Panc1 (cell line): ENCODE results near the gene GPR139. TPM values are rescaled to one million over a fixed set of nuclear protein-coding genes. Genes with fewer than 3 reads are reported as not detected.

Source experiments
- ATAC-seq: fragments of 200-7000 bp; cut with Tn5 transposase; 2 replicates; pipeline ENCODE4 v1.9.1; 2020; ENCODE audit warnings: mild to moderate bottlenecking, moderate library complexity
- BruUV-seq: library from RNA; stranded (reverse); fragments of 400-500 nt; replicated peaks from 2 replicates; lab custom pipeline; 2021; lab: Mats Ljungman, UMichigan
- CTCF ChIA-PET: fragments of 300-600 bp; sonication (Branson Sonifier 250); formaldehyde crosslinking; loops from one replicate; lab custom pipeline; 2022; ENCODE audit warnings: antibody characterized with exemption; lab: Charles Lee
- POLR2A ChIA-PET: fragments of 300-600 bp; sonication (Branson Sonifier 250); formaldehyde crosslinking; loops from one replicate; lab custom pipeline; 2022; ENCODE audit warnings: antibody characterized with exemption; lab: Charles Lee
- DNase-seq: peaks from one replicate; pipeline ENCODE4 v3.0.0-alpha.2; 2010; ENCODE audit warnings: low read depth, low spot score
- H3K27ac ChIP-seq: 2 replicates; pipeline ENCODE4 v1.5.1; 2011; ENCODE audit warnings: mild to moderate bottlenecking, low read length, inconsistent platforms
- H3K27me3 ChIP-seq: fragments of 200-500 bp; sonication (Bioruptor generic); 2 replicates; pipeline ENCODE4 v1.6.0; 2014; ENCODE audit warnings: low read length, inconsistent platforms; ENCODE audit not compliant: control insufficient read depth, insufficient read depth
- H3K36me3 ChIP-seq: fragments of 200-500 bp; sonication (Bioruptor generic); 2 replicates; pipeline ENCODE4 v1.5.1; 2014; ENCODE audit warnings: inconsistent platforms, mild to moderate bottlenecking, low read length, moderate library complexity; ENCODE audit not compliant: control insufficient read depth, insufficient read depth
- H3K4me1 ChIP-seq: 2 replicates; pipeline ENCODE4 v1.5.1; 2011; ENCODE audit warnings: inconsistent platforms, mild to moderate bottlenecking, low read length, moderate library complexity; ENCODE audit not compliant: control insufficient read depth, insufficient read depth
- H3K4me3 ChIP-seq, 2 experiments: 2 replicates each; pipeline ENCODE4 v1.5.1; 2011 to 2012; ENCODE audit warnings: low read depth in 2 of 2, low read length in 2 of 2, mild to moderate bottlenecking in 2 of 2, inconsistent platforms in 1 of 2, moderate library complexity in 1 of 2
- H3K9me3 ChIP-seq: fragments of 200-500 bp; sonication (Bioruptor generic); 2 replicates; pipeline ENCODE4 v1.5.1; 2014; ENCODE audit warnings: low read depth, mild to moderate bottlenecking, inconsistent platforms, low read length, moderate library complexity; ENCODE audit not compliant: control insufficient read depth, insufficient read depth
- POLR2AphosphoS5 ChIP-seq: IDR thresholded peaks from 2 replicates; pipeline ENCODE4 v1.6.1; 2012; ENCODE audit warnings: mild to moderate bottlenecking, low read depth, low read length, moderate library complexity
- SIN3A ChIP-seq: IDR thresholded peaks from 2 replicates; pipeline ENCODE4 v1.6.1; 2012; ENCODE audit warnings: low read depth, mild to moderate bottlenecking, low read length, moderate library complexity, borderline replicate concordance; ENCODE audit not compliant: insufficient read depth
- TCF7L2 ChIP-seq: IDR thresholded peaks from 2 replicates; pipeline ENCODE4 v1.6.1; 2011; ENCODE audit warnings: mild to moderate bottlenecking, low read depth, low read length, inconsistent platforms
- in situ Hi-C: cut with HindIII; loops from 2 replicates; pipeline ENCODE4 v1.10.0; 2016; ENCODE audit warnings: low sequenced_read_pairs, low pct_unique_long_range_greater_than_20kb
- intact Hi-C: fragments of 100-400 bp; cut with micrococcal nuclease; formaldehyde crosslinking; loops from one replicate; pipeline ENCODE4 v1.10.0; 2022; ENCODE audit not compliant: unreplicated experiment
- total RNA-seq: library from RNA; stranded (reverse); gene quantifications from one replicate; pipeline ENCODE4 v1.2.1, GENCODE V29; 2021; ENCODE audit not compliant: unreplicated experiment
- TF ChIP-seq, protein P1 (sequence below): fragments of 450-650 bp; IDR thresholded peaks from 2 replicates; pipeline ENCODE4 v1.5.1; 2017; ENCODE audit warnings: mild to moderate bottlenecking
- TF ChIP-seq, protein P2 (sequence below), 2 experiments: IDR thresholded peaks; 2 replicates each; pipeline ENCODE4 v1.6.1; 2011 to 2012; ENCODE audit warnings: low read depth in 2 of 2, control low read depth in 1 of 2, low read length in 1 of 2, mild to moderate bottlenecking in 1 of 2, moderate library complexity in 1 of 2; ENCODE audit not compliant: insufficient read depth in 1 of 2

GPR139 gene
- total RNA-seq, 1 experiment from 2014 or later, result not detected

GRCh38 chr16:20049831-20050230 lies 23.9 kb downstream of the GPR139 start:
- Histone ChIP-seq H3K27ac (no peak overlapping the region), H3K9me3 (no peaks in the 10 kb centered on the region), H3K36me3 (no peaks in the 10 kb centered on the region), H3K27me3 (peaks cover 34% of the 10 kb centered on the region), H3K4me1 (no peaks in the 10 kb centered on the region), H3K4me3 (no peak overlapping the region)
- no peak for TF ChIP-seq SIN3A
- TF ChIP-seq, protein P1, sequence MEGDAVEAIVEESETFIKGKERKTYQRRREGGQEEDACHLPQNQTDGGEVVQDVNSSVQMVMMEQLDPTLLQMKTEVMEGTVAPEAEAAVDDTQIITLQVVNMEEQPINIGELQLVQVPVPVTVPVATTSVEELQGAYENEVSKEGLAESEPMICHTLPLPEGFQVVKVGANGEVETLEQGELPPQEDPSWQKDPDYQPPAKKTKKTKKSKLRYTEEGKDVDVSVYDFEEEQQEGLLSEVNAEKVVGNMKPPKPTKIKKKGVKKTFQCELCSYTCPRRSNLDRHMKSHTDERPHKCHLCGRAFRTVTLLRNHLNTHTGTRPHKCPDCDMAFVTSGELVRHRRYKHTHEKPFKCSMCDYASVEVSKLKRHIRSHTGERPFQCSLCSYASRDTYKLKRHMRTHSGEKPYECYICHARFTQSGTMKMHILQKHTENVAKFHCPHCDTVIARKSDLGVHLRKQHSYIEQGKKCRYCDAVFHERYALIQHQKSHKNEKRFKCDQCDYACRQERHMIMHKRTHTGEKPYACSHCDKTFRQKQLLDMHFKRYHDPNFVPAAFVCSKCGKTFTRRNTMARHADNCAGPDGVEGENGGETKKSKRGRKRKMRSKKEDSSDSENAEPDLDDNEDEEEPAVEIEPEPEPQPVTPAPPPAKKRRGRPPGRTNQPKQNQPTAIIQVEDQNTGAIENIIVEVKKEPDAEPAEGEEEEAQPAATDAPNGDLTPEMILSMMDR, result no peak
- TF ChIP-seq, protein P2, sequence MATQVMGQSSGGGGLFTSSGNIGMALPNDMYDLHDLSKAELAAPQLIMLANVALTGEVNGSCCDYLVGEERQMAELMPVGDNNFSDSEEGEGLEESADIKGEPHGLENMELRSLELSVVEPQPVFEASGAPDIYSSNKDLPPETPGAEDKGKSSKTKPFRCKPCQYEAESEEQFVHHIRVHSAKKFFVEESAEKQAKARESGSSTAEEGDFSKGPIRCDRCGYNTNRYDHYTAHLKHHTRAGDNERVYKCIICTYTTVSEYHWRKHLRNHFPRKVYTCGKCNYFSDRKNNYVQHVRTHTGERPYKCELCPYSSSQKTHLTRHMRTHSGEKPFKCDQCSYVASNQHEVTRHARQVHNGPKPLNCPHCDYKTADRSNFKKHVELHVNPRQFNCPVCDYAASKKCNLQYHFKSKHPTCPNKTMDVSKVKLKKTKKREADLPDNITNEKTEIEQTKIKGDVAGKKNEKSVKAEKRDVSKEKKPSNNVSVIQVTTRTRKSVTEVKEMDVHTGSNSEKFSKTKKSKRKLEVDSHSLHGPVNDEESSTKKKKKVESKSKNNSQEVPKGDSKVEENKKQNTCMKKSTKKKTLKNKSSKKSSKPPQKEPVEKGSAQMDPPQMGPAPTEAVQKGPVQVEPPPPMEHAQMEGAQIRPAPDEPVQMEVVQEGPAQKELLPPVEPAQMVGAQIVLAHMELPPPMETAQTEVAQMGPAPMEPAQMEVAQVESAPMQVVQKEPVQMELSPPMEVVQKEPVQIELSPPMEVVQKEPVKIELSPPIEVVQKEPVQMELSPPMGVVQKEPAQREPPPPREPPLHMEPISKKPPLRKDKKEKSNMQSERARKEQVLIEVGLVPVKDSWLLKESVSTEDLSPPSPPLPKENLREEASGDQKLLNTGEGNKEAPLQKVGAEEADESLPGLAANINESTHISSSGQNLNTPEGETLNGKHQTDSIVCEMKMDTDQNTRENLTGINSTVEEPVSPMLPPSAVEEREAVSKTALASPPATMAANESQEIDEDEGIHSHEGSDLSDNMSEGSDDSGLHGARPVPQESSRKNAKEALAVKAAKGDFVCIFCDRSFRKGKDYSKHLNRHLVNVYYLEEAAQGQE (IDR thresholded peaks at IDR 0.05; ENCODE audit: insufficient read depth in 1 of 2, low read depth in 2 of 2, low read length in 1 of 2), result no peak
- no peak for TF ChIP-seq TCF7L2
- no peak for TF ChIP-seq POLR2AphosphoS5
- no TSS peak for BruUV-seq
- intact Hi-C loops (no loop called here), in situ Hi-C loops (no loop called here)
- ChIA-PET CTCF (no interaction called here), POLR2A (no interaction called here)
- ATAC-seq (no peak), DNase-seq (no peak)

- Histone ChIP-seq H3K36me3 (no peaks in the 10 kb centered on the region), H3K4me3 (no peak overlapping the region), H3K9me3 (no peaks in the 10 kb centered on the region), H3K27me3 (peaks cover 26% of the 10 kb centered on the region), H3K4me1 (no peaks in the 10 kb centered on the region), H3K27ac (no peak overlapping the region)
- DNase-seq (no peak), ATAC-seq (no peak)
- no TSS peak for BruUV-seq
- no peak for TF ChIP-seq SIN3A
- TF ChIP-seq, protein P1, result no peak
- ChIA-PET POLR2A (no interaction called here), CTCF (no interaction called here)
- intact Hi-C loops, result no loop called here
- in situ Hi-C loops, result no loop called here
These were observed 27.8 kb downstream of the GPR139 start for GRCh38 chr16:20045886-20046285.
